T47D (cell line): ENCODE measurements around the gene ZBTB11.

ENCODE experiments used
- DNase-seq, 2 experiments: peaks; one replicate each; pipeline versions ENCODE4 v3.0.0 to v3.0.0-alpha.2; 2011 to 2012; ENCODE audit warnings: low read depth in 1 of 2, low spot score in 1 of 2
- JUND ChIP-seq: IDR thresholded peaks from 2 replicates; pipeline ENCODE4 v1.6.1; 2012; ENCODE audit warnings: low read depth
- in situ Hi-C: cut with HindIII; loops from 2 replicates; pipeline ENCODE4 v1.10.0; 2016; ENCODE audit warnings: low sequenced_read_pairs, low pct_unique_long_range_greater_than_20kb

ZBTB11 gene

DNA sequence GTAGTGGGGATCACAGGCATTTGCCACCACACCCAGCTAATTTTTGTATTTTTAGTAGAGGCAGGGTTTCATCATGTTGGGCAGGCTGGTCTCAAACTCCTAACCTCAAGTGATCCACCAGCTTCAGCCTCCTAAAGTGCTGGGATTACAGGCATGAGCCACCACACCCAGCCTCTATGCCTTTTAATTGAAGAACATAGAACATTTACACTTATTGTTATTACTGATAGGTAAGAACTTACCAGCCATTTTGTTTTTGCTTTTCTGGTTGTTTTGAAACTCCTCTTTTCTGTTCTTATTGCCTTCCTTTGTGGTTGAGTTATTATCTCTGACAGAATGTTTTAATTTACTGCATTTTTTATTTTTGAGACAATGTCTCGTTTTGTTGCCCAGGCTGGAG lies 73.7 kb downstream of the ZBTB11 start:
- no peak for DNase-seq
- in situ Hi-C loops, result no loop called here
- TF ChIP-seq JUND, result no peak

DNA sequence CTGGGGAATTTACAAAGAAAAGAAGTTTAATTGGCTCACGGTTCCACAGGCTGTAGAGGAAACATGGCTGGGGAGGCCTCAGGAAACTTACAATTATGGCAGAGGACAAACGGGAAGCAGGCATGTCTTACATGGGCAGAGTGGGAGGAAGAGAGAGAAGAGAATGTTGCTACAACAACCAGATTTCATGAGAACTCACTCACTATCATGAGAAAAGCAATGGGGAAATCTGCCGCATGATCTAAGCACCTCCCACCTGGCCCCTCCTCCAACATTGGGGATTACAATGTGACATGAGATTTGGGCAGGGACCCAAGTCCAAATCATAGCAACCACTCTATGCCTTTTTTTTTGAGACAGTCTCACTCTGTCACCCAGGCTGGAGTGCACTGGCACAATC lies 74.2 kb downstream of the ZBTB11 start:
- in situ Hi-C loops, result no loop called here
- DNase-seq, result no peak

More for the DNA sequence above, 74.2 kb downstream of the ZBTB11 start:
- no peak for TF ChIP-seq JUND
